Measurements from ENCODE around the gene MED27.

- TF ChIP-seq, protein P1, sequence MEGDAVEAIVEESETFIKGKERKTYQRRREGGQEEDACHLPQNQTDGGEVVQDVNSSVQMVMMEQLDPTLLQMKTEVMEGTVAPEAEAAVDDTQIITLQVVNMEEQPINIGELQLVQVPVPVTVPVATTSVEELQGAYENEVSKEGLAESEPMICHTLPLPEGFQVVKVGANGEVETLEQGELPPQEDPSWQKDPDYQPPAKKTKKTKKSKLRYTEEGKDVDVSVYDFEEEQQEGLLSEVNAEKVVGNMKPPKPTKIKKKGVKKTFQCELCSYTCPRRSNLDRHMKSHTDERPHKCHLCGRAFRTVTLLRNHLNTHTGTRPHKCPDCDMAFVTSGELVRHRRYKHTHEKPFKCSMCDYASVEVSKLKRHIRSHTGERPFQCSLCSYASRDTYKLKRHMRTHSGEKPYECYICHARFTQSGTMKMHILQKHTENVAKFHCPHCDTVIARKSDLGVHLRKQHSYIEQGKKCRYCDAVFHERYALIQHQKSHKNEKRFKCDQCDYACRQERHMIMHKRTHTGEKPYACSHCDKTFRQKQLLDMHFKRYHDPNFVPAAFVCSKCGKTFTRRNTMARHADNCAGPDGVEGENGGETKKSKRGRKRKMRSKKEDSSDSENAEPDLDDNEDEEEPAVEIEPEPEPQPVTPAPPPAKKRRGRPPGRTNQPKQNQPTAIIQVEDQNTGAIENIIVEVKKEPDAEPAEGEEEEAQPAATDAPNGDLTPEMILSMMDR (conservative IDR thresholded peaks at IDR 0.05): no peak
- no peak for TF ChIP-seq ZFX (IDR thresholded peaks at IDR 0.05)
Observed at GRCh38 chr9:131960311-131960710, 119.4 kb downstream of the MED27 start.

Data from C4-2B (cell line).